Mucosa of descending colon (tissue), 3 donors: ENCODE results near the gene CTDSPL. TPM values are rescaled to one million over a fixed set of nuclear protein-coding genes. Genes with fewer than 3 reads are reported as not detected.

Experiments used
- ATAC-seq: fragments of 200-7000 bp; cut with Tn5 transposase; one replicate; pipeline ENCODE4 v1.9.1; 2020; ENCODE audit warnings: mild to moderate bottlenecking, moderate library complexity
- DNase-seq, 3 donors: peaks; one replicate each; pipeline ENCODE4 v3.0.0-alpha.2; 2020
- H3K36me3 ChIP-seq: fragments of 200-600 bp; one replicate; pipeline ENCODE4 v1.8.0; 2021; ENCODE audit warnings: low read depth, mild to moderate bottlenecking
- H3K4me1 ChIP-seq: fragments of 200-600 bp; one replicate; pipeline ENCODE4 v1.8.0; 2021; ENCODE audit warnings: low read depth, mild to moderate bottlenecking
- H3K4me3 ChIP-seq: fragments of 200-600 bp; one replicate; pipeline ENCODE4 v1.8.0; 2021; ENCODE audit warnings: mild to moderate bottlenecking
- H3K9me3 ChIP-seq: fragments of 200-600 bp; one replicate; pipeline ENCODE4 v1.8.0; 2021; ENCODE audit warnings: mild to moderate bottlenecking
- intact Hi-C, 2 donors: fragments of 100-400 bp; cut with DNase I in 1 of 2; cut with micrococcal nuclease in 1 of 2; formaldehyde crosslinking; loops; one replicate each; pipeline versions ENCODE4 v1.11.0 to v1.11.1; 2022; cut with DNase I, micrococcal nuclease
- total RNA-seq, 3 donors: library from RNA; stranded (reverse); fragmentation: NEBNext Ultra II Directional in 2 of 3; extraction: Animal tissue kit (Norgen Biotek cat#: 25700) in 2 of 3; gene quantifications; one replicate each; pipeline versions ENCODE4 v1.2.1 to v1.2.4, GENCODE V29; 2021 to 2023
- TF ChIP-seq, protein P1 (sequence below): fragments of 200-600 bp; IDR thresholded peaks from one replicate; pipeline ENCODE4 v1.8.0; 2022; ENCODE audit warnings: antibody characterized with exemption, mild to moderate bottlenecking
- donor health status: DM: no; HTN: no; CAD: no; lungs with moderate emphysema.
- donor health status: DM: no; HTN: no; CAD: no.
- donor health status: DM: no; HTN: yes; CAD: no.

CTDSPL gene
- total RNA-seq, 3 donors from 2014 or later, result 59.1 to 89.7 (median 88.1) TPM

GRCh38 chr3:38002940-38003339 lies 141.3 kb downstream of the CTDSPL start:
- Histone ChIP-seq H3K4me3 (no peak overlapping the region), H3K9me3 (no peaks in the 10 kb centered on the region), H3K36me3 (no peaks in the 10 kb centered on the region), H3K4me1 (peaks cover 39% of the 10 kb centered on the region)
- DNase-seq, result peak in 2 of 3 donors; percentile 41 to 49
- no peak for ATAC-seq
- TF ChIP-seq, protein P1, sequence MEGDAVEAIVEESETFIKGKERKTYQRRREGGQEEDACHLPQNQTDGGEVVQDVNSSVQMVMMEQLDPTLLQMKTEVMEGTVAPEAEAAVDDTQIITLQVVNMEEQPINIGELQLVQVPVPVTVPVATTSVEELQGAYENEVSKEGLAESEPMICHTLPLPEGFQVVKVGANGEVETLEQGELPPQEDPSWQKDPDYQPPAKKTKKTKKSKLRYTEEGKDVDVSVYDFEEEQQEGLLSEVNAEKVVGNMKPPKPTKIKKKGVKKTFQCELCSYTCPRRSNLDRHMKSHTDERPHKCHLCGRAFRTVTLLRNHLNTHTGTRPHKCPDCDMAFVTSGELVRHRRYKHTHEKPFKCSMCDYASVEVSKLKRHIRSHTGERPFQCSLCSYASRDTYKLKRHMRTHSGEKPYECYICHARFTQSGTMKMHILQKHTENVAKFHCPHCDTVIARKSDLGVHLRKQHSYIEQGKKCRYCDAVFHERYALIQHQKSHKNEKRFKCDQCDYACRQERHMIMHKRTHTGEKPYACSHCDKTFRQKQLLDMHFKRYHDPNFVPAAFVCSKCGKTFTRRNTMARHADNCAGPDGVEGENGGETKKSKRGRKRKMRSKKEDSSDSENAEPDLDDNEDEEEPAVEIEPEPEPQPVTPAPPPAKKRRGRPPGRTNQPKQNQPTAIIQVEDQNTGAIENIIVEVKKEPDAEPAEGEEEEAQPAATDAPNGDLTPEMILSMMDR, result no peak
- intact Hi-C loops, result no loop called here

- TF ChIP-seq, protein P1, result peak; percentile 71
- intact Hi-C loops, result no loop called here
- no peaks in the 10 kb centered on the region for H3K36me3 ChIP-seq
- no peak overlapping the region for H3K4me3 ChIP-seq
- no peaks in the 10 kb centered on the region for H3K9me3 ChIP-seq
- DNase-seq (peak; percentile 79 to 87 (median 86)), ATAC-seq (peak; percentile 48)
- peaks cover 34% of the 10 kb centered on the region for H3K4me1 ChIP-seq
Measured at GRCh38 chr3:38003371-38003816, 141.7 kb downstream of the CTDSPL start.

DNA sequence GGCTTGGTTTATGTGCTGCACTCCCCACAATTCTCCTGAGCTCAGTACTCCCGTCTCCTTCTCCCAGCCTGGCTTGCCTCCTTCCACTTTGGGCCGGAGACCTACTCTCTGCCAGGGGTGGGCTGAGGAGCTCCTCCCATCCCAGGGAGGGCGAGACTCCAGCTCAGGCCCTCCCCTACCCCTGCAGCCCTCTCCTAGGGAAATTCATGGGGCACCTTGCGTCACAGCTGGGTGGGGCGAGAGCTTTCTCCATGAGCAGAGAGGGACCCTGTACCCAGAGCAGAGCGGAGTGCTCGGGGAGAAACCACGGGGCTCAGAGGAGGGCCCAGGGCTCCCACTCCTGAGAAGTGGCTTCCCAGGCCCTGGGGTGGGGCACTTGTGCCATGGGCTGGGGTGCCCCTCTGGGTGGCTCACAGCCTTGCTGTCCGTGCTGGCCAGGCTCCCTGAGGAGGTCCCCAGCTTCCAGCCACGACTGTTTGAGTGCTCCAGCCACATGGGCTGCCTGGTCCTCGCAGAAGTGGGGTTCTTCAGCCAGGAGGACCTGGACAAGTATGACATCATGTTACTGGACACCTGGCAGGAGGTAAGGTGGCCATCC lies 142.2 kb downstream of the CTDSPL start:
- Histone ChIP-seq H3K36me3 (no peaks in the 10 kb centered on the region), H3K9me3 (no peaks in the 10 kb centered on the region), H3K4me1 (peaks cover 30% of the 10 kb centered on the region), H3K4me3 (no peak overlapping the region)
- DNase-seq (peak; percentile 65 to 81 (median 76)), ATAC-seq (peak; percentile 35)
- TF ChIP-seq, protein P1, result no peak
- intact Hi-C loops, result no loop called here

- peak; percentile 84 for ATAC-seq
- Histone ChIP-seq H3K9me3 (no peaks in the 10 kb centered on the region), H3K4me3 (no peak overlapping the region), H3K4me1 (peaks cover 30% of the 10 kb centered on the region), H3K36me3 (no peaks in the 10 kb centered on the region)
- intact Hi-C loops, result no loop called here
- DNase-seq, result peak; percentile 86 to 98 (median 91)
- TF ChIP-seq, protein P1, result peak; percentile 77
Measured at GRCh38 chr3:38004415-38005075, 142.9 kb downstream of the CTDSPL start.

GRCh38 chr3:38005076-38006020 lies 143.7 kb downstream of the CTDSPL start:
- peak; percentile 76 to 80 (median 77) for DNase-seq
- TF ChIP-seq, protein P1, result no peak
- H3K9me3 ChIP-seq, result no peaks in the 10 kb centered on the region
- H3K4me1 ChIP-seq, result peaks cover 30% of the 10 kb centered on the region
- intact Hi-C loops, result no loop called here
- peak; percentile 1 for ATAC-seq
- no peaks in the 10 kb centered on the region for H3K36me3 ChIP-seq
- H3K4me3 ChIP-seq, result no peak overlapping the region
